Hepatic stellate cell (primary cell): ENCODE results near the gene COL5A1.

ENCODE experiments used
- DNase-seq: peaks from one replicate; pipeline ENCODE4 v3.0.0; 2011; ENCODE audit warnings: low spot score

Gene COL5A1

GRCh38 chr9:134641173-134641989 is at the start of gene COL5A1:
Gene COL5A1 (plus strand): TSS chr9:134641803. CDS start chr9:134642188, 385 bp downstream.
- peak; percentile 97 for DNase-seq

GRCh38 chr9:134592018-134592818 is 49.4 kb upstream of the COL5A1 start:
- DNase-seq: peak; percentile 95

DNA sequence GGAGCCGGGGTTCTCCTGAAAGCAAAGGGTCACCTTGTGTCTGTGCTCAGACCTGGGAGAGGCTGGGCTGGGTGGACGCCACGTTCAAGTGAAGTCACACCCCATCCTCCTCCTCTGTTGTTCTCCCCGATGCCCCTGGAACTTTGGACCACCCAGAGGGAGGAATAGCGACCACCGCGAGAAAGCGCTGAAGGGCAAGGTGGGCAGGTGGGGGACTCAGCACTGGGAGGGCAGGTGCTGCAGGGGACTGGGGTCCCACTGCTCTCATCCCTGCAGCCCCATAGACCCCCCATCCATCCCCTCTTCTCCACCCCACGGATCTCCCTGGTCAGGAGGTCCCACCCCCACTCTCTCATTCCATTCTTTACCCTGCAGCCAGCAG is 48.8 kb upstream of the COL5A1 start:
- no peak for DNase-seq

- no peak for DNase-seq
Measured at GRCh38 chr9:134593286-134594077, 48.1 kb upstream of the COL5A1 start.

DNA sequence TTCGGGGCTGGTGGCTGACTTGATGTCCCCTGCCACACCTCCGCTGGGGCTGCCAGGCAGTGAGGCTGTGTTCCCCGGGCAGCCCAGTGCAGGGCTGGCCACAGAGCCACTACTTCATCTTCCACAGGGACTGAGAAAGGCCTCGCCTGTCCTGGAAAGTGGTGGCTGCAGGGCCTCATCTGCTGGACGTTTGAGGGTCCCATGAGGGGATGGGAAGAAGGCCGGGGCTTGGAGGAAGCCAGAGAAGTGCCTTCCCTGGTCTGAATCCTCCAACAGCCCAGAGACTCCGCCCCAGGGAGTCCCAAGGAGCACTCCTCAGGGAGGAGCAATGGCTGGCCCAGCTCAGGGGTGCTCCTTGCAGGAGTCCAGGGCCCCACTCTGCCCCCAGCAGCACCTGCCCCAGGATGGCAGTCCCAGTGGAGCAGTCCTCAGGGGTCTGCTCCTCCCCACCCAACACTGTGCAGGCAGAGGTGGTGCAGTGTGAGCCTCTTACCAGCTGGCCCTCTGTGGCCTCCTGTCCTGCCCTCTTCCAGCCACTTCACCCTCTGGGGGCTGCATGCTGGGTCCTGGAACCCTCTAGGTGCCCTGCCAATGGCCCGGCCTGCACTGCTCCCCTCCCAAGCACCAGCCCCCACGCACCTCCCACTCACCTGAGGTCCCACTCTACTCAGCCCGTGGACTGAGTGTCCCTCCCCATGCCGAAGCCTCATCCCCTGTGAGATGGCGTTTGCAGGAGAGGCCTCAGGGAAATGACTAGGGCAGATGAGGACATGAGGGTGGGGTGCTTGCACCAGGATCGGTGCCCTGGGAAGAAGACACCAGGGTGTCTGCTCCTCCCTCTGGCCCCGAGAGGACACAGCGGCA is 47.3 kb upstream of the COL5A1 start:
- no peak for DNase-seq

DNA sequence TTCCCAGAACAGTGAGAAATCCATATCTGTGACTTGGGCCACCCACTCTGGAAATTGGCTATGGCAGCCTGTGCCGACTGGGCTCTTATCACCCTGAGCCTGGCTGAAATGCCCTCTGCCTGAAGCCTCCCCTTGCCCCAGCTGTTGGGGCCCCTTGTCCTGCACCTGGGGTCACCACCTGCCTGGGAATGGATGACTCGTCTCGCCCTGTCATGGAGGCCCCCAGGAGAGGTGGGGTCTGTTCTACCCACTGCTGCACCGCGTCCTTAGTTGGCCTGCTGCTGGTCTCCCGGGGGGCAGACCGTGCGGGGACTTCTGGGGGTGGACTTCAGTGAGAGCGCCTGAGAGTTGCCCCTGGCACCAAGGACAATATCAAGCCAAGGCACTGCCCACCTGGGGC is 46.6 kb upstream of the COL5A1 start:
- no peak for DNase-seq

- no peak for DNase-seq
Measured at GRCh38 chr9:134597041-134597913, 44.3 kb upstream of the COL5A1 start.

DNA sequence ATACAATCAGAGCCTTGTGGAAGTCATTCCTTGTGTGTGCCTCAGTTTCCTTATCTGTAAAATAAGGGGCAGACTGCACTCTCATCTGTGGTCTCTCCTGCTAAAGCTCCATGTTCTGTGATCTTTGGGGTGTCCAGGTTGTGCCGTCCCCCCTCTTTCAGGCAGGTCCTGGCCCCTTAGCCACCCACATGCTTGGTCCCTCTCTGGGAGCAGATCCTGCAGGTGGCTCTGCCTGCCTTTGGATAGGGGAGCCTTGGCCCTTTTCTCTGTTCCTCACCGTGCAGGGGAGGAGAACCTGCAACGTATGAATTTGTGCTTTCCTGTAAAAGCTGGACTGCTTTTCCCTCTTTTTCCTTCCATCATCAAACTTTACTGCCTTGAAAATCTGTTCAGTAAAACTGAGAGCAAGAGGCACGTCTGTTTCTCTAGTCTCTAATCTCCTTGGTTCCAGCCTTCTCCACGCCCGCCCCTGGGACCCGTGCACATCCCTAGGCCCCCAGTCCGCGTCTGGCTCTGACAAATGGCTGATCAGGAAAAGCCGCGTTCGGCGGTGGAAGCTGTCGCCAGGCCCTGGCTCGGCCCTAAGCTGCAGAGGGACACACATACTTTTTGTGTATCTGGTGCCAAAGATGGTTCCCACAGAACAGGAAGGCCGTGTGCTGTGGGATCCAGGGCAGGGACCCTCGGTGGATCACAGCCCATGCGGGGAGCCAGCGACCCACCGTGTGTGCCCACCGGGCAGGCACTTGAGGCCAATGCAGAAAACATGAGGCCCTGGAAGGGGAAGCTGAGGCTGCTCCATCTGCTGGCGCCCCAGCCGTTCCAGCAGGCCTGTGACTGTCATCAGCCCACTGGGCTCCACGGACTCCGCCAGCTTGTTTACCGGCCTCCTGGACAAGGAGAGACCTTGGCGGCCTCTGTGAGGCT is 43.4 kb upstream of the COL5A1 start:
- DNase-seq: no peak

- DNase-seq: no peak
Measured at GRCh38 chr9:134598884-134599245, 42.7 kb upstream of the COL5A1 start.

DNA sequence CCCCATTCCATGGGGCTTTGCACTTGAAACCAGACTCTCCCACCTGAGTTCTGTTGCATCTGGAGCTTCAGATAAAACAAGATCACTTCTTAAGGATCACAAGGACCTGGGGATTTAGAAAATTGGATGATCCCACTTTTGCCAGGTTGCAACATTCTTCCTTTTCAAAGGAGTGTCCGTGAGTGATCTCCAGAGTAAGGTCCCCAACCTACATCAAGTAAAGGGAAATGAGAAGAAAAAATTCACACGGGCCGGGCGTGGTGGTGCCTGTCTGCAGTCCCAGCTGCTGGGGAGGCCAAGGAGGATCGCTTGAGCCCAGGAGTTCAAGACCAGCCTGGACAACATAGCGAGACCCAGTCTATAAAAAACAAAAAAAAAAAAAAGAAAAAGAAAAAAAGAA is 41.2 kb upstream of the COL5A1 start:
- no peak for DNase-seq

DNA sequence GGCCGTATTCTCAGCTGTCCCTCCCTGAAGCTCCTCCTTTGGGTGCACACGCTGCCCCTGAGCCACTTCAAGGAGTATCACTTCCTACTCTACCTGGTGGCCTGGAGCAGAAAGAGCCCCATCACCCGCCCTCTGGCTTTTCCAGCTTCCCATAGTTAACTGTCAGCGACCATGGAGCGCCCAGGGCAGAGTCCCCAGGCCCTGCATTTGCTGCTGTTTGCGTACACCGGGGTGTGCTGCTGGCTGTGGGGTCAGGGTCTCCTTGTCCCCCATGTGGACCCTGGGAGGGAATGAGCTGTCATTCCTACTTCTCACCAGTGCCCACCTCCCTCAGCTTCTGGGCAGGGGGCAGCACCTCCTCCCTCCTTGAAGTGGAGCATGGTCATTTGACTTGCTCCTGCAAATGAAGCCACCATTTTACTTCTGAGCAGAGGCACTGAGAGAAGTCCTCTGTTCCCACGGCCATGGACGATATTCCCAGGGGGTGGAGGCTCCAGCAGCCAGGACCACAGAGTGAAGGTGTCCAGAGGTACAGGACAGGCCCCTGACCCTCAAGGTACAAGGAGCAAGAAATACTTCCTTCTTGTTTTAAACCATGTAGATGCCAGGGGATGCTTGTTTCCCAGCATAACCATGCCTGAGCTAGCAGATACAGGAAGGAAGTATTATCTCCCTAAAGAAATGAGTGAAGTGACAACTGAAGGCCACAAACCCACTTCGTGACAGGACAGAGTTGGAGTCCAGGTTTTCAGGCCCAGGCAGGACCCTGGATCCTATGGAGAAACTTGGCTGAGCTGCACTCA is 40.6 kb upstream of the COL5A1 start:
- DNase-seq: no peak

DNA sequence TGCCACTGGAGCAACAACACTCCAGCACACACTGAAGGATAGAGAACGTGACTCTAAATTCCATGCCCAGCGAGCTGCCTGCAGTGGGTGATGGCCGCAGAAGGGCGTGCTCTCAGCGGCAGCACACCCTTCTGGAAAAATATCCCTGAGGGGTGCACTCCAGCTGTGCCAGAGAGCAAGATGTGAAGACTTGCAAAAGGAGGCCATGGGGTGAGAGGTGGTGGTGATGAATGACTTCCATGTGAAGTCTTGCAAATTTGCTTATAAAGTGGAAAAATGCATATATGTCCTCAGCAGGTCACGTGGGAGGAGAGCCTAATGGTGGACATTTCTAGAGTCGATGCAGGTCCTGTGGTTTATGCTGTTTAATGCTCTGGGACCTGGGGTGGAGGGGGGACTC is 39.8 kb upstream of the COL5A1 start:
- DNase-seq: no peak

DNA sequence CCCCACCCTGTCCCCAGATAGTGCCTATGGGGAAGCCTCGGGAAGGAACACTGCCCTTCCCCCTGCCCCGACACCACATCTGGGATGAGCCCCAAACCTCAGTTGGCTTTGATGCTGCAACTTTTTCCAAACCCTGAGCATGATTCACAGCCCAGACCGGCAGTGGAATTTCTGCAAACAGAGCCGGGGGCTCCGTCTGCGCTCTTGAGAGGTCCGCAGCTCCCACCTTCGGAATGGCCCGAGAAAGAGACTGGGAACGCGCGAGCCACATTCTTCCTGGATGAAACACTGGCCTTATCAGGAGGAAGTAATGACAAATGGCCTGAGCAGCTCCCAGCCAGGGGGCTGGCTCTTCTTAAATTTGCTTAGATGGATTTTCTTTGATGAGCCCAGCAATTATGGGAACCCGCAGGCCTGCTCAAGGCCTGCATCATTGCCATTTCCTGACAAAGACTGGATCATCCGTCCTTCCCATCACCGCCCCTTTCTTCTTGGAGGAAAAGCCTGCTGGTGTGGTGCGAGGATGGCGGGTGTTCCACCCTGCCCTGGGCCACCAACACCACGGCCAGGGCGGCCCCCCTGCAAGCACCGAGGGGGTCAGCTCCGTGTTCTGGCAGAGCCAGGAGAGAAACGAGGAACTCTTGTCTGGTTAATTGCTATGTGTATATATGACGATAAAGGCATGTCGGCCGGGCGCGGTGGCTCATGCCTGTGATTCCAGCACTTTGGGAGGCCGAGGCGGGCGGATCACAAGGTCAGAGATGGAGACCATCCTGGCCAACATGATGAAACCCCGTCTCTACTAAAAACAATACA is 38.8 kb upstream of the COL5A1 start:
- peak; percentile 94 for DNase-seq

DNA sequence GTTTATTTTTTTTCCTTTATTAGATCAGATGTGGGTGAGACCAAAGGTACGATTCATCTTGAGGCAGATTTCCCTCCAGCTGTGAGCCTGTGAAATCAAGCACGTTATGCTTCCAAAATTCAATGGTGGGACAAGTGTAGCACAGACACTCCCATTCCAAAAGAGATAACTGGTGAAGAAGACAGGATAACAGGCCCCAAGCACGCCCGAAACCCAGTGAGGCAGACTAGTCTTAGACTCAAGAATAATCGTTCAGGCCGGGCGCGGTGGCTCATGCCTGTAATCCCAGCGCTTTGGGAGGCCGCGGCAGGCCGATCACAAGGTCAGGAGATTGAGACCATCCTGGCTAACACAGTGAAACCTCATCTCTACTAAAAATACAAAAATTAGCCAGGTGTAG is 36.8 kb upstream of the COL5A1 start:
- no peak for DNase-seq

GRCh38 chr9:134605351-134605965 is 36.1 kb upstream of the COL5A1 start:
- no peak for DNase-seq

DNA sequence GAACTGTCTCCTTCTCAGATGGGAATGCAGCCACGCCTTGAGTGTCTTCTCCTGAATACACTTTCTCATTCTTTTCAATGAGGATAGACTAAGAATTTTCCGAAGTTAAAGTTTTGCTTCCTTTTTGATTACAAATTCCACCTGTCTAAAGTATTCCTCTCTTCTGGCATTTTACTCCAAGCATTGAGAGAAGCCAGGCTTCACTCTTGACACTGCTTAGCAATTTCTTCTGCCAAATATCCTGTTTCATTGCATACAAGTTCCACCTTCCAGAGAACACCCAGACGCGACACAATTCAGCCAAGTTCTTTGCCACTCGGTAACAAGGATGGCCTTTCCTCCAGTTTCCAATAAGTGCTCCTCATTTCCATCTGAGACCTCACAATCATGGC is 35.6 kb upstream of the COL5A1 start:
- no peak for DNase-seq

DNA sequence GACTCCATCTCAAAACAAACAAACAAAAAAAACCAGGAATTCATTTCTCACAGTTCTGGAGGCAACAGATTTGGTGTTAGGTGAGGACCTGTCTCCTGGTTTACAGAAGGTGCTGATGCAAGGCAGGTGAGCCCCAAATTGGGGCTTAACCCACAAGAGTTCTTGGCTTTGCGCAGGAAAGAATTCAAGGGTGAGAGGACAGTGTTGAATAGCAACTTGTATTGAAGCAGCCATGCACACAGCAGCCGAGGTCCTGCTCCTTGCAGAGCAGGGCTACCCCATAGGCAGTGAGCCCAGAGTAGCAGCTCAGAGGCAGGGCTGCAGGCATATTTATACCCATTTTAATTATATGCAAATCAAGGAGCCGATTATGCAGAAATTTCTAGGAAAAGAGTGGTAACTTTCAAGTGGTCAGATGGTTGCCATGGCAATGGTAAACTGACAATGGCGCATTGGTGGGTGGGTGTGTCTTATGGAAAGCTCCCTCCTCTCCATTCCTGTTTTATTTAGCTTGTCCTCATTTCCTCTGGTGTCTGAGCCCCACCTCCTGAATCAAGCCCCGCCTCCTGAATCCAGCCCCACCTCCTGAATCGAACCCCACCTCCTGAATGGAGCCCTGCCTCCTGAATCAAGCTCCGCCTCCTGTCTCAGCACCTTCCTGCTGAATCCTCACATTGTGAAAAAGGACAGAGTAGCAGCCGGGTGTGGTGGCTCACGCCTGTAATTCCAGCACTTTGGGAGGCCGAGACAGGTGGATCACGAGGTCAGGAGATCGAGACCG is 34.5 kb upstream of the COL5A1 start:
- no peak for DNase-seq
